Measurements from ENCODE around the gene BRAF.
"Not testable (repeated sequence)": the region's sequence is repeated elsewhere in the genome, so short reads cannot be mapped to it uniquely, and the experiment has no call there.

BRAF gene

DNA sequence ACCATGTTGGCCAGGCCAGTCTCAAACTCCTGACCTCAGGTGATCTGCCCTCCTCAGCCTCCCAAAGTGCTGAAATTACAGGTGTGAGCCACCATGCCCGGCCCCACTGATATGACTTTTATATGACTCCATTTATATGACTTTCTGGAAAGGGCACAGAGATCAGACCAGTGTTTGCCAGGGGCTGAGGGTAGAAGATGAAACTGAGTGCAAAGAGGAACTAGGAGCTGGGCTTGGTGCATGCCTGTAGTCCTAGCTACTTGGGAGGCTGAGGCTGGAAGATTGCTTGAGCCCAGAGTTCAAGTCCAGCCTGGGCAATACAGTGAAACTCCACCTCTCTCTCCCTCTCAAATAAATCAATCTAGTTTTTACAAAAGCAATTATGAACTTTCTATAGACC lies 7.5 kb downstream of the BRAF start:
- no peak for DNase-seq

DNA sequence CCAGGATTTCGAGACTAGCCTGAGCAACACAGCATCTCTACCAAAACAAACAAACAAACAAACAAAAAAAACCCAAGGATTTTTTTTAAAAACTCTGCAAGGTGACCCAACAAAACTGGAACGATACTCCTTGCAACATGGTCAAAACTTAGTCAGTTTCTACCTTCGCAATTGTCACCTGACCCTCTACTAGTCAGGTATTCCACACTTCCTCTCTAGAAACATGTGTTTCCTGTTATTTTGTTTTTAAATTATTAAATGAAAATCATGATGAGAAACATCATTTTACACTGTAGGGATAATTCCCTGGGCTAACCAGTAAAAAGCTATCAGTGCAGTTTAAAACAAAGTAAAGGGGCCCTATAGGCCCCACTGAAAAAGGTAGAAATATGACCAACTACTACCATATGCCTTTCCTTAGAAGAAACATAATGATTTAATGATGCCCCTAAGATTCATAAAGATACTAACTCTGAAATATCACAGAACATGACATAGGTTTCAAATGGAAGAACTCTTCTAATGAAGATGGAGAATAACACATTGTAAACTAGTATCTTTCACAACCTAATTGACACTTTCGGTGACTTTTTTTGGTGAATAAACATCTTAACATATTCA lies 8.7 kb downstream of the BRAF start:
- no peak for DNase-seq

DNA sequence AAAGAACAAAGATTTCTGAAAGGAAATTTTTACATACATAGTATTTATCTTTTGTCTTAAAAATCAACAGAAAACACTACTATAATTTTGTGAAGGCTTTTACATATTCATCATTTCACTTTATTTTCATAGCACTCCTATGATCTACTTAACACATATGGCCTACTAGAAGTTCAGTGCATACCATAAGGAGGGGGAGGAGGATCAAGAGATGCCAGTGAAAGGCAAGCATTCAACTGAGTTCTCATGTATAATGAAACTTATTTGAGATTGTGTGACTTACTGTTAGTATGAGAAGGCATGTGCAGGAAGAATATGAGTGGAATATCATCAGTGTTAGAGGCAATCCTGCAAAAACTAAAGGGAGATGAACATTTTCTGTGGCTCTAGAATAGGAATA lies 10.6 kb downstream of the BRAF start:
- no peak for DNase-seq

DNA sequence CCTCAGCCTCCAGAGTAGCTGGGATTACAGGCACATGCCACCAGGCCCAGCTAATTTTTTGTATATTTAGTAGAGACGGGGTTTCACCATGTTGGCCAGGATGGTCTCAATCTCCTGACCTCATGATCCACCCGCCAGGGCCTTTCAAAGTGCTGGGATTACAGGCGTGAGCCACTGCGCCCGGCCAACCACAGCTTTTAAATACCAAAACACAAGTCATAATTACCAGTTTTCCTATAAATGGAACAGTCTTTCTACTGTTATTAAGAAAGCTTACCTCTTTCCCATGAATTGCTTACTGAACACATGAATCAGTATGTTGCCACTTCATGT lies 11.2 kb downstream of the BRAF start:
- DNase-seq: not testable (repeated sequence)

DNA sequence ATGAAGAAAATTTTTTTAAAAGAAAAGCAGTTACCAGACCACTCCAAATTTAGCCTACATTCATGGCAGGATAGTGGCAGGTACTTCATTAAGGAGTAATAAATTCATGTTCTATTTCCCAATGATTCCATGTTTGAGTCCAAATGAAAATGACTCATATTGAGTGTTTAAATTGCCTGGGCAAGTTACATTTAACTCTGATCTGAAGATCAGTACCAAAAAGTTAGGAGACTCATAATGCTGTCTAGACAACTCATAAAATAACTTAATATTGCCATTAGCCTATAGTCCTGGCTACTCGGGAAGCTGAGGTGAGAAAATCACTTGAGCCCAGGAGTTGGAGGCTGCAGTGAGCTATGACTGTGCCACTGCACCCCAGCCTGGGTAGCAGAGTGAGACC lies 13.0 kb downstream of the BRAF start:
- no peak for DNase-seq

DNA sequence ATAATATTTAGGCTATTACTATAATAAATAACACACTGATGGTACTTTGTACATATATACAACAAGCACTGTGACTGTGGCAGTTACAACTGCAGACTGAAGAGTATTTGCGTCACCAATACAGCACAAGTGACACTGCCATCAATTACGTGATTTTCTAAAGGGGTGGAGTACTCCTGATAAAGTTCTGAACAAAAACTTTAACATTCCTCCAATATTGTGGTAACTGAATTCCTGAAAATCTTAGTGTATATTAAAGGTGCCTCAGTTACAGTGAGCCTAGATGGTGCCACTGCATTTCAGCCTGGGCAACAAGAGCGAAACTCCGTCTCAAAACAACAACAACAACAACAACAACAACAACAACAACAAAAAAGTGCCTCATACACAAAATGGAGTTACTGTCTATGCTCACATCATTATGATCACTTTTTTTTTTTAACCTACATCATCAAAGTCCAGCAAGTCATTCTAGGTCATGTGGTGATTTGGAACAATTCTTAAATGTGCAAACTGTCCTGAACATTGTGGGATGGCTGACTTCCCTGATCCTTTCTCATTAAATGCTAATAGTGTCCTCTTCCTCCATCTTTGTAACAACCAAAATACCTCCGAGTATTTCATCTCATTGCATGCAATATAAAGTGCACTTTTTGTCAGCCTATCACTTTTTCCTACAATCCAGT lies 15.1 kb downstream of the BRAF start:
- no peak for DNase-seq

DNA sequence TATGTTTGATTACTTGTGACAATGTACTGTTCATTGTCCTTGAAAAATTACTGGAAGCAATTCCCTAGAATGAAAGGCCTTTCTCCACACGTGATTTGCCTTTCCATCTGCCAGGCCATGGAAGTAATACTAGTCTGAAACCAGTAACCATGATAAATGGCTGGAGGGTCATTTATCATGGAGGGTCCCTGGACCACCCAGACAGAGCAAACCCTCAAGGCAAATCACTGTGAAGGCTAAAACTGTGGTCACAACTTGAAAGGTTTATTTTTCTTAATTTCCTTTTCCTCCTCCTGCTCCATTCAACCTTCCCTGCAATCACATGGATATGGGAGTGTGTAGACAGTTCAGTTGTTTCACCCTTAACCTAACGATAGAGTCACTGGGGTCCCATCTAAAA lies 16.4 kb downstream of the BRAF start:
- DNase-seq: no peak

DNA sequence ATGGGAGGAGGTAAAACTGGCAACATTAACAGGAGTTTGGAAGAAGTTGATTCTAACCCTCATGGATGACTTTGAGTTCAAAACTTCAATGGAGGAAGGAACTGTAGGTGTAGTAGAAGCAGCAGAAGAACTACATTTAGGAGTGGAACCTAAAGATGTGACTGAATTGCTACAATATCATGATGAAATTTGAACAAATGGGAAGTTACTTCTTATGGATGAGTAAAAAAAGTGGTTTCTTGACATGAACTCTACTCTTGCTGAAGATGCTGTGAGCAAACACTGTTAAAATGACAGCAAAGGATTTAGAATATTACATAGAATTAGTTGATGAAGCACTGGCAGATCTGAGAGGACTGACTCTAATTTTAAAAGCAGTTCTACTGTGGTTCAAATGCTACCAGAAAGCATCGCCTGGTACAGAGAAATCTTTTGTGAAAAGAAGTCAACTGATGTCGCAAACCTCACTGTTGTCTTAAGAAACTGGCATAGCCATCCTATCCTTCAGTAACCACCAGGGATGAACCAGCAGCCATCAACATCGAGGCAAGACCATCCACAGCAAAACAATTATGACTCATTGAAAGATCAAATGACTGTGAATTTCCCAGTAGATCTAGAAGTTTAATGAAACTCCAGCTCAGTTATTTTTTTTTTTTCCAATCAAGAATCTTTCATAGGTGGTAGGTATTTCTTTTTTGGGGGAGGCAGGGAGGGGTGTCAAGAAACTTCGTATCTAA lies 20.8 kb downstream of the BRAF start:
- no peak for DNase-seq

DNA sequence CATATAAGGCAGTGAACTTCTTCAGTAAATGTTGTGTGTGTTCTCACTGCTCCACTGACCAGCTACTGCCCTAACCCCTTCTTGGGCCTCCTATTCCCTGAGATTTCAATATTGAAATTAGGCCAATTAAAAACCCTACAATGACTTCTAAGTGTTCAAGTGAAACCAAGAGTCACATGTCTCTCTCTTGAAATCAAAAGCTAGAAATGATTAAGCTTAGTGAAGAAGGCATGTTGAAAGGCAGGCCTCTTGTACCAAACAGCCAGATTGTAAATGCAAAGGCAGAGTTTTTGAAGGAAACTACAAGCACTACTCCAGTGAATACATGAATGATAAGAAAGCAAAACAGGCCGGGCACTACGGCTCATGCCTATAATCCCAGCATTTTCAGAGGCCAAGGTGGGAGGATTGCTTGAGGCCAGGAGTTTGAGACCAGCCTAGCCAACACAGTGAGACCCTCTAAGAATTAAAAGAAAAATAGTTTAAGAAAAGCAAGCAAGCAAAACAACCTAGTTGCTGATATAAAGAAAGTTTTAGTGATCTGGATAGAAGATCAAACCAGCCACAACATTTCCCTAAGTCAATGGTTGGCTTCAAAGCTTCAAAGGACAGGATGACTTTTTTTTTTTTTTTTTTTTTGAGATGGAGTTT lies 22.3 kb downstream of the BRAF start:
- DNase-seq: no peak

DNA sequence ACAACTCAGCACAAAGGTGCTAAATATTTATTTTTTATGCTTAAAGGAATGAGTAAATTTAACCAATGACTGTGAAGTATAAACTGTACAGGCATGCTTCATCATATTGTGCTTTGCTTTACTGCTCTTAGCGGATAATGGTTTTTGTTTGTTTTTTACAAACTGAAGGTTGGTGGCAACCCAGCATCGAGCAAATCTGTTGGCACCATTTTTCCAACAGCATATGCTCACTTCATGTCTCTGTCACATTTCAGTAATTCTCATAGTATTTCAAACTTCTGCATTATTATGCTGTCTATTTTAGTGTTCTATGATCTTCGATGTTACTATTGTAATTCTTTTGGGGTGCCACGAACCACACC lies 22.8 kb downstream of the BRAF start:
- DNase-seq: no peak

DNA sequence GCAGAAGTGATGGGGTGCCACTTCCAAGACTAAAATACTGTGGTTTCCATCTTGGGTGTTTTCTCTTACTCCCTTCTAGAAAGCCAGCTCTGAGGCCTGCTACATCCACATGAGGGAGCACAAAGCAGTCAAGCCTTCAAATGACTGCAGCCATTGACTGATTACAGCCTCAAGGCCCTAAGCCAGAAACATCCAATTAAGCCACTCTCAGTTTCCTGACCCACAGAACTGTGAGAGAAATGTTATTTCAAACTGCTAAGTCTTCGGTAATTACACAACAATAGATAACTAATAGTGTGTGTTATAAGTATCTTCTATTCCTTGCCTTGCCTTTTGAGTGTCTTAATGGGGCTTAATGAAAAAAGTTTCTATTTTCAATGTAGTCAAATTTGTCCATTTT lies 24.8 kb downstream of the BRAF start:
- no peak for DNase-seq

DNA sequence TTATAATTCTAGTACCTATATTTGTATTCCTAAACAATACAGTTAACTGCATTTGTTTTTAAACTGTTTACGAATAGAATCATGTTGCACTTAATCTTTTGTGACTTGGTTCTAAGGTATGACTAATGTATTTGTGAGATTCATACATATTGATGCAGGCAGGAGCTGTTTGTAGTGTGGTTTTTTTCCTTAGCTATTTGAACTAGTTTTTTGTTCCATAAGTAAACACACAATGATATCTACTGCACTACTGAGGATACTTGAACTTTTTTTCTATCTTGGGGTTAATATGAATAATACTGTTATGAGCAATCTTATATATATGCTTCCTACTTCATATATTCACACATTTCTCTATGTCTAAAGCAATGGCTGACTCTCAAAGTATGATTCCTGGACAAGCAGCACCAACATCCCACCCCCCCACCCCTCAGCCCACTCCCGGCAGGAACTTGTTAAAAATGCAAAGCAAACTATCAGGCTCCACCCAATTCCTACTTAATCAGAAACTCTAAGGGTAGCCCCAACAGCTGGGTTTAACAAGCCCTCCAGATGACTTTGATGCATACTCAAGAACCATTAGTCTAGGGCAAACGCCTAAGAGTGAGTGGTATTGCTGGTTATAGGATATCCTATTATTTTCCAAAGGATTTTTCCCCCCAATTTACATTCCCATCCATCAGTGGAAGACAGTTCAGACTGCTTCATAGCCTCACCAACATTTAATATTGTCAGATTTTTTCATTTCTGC lies 25.8 kb downstream of the BRAF start:
- DNase-seq: no peak

DNA sequence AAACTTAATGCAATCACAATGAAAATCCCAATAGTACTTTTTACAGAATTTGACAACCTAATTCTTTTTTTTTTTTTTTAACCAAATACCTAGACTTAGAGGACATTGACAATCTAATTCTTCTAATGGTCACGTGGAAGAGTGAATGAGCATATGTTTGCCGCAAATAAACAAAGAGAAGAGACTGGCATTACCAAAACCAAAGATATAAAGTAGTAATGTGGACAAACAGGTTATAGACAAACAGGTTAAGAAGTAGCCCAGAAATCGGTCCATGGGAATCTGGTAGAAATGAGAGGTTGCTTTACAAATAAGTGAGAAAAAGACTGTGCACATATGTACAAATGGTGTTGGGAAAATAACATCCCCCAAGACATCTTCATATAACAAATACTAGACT lies 27.7 kb downstream of the BRAF start:
- DNase-seq: no peak

DNA sequence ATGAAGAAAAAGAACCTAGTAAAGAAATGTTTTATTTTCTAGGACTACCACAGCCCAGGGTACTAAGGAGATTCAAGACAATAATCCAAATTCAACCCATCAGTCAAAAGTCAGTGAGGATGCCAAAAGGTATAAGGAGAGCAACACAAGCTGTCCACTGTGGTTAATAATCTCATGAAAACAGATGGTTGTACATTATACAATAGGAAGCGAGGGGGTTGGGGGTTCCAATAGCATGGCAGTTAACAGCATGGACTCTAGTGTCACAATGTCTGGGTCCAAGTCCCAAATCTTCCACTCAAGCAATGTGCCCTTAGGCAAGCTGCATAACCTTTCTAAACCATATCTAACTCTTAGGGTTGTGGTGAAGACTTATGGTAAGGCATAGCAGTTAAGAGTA lies 35.1 kb downstream of the BRAF start:
- no peak for DNase-seq

DNA sequence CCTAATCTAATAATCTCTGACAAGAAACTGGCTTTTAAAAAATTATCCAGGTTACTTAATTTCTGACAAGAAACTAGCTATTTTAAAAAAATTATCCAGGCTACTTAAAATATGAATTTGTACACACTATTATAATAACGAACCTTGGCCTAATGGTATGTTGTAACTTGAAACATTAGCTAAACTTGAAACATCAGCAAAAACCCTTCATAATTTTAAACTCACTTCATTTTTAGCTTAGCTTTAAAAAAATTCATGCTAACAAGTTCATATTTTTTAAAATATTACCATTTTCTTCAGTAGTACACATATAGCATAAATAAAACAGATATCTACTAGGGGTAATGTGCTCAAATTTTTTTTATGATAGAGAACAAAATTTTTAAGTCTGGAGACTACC lies 35.6 kb downstream of the BRAF start:
- DNase-seq: no peak

DNA sequence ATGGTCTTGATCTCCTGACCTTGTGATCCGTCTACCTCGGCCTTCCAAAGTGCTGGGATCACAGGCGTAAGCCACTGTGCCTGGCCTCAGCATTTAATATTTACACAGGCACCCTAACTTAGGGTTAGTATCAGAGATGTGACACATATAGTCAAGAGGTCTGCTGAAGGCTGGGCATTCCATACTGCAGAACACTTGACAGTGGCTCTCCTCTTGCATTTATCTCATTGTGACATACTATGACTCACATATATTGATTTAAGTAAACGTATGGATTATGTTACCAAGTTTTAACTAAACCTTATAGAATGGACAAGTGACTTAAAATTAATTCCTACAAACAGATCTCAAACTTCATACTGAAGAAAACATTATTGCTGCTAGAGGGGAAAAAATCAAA lies 36.6 kb downstream of the BRAF start:
- no peak for DNase-seq

DNA sequence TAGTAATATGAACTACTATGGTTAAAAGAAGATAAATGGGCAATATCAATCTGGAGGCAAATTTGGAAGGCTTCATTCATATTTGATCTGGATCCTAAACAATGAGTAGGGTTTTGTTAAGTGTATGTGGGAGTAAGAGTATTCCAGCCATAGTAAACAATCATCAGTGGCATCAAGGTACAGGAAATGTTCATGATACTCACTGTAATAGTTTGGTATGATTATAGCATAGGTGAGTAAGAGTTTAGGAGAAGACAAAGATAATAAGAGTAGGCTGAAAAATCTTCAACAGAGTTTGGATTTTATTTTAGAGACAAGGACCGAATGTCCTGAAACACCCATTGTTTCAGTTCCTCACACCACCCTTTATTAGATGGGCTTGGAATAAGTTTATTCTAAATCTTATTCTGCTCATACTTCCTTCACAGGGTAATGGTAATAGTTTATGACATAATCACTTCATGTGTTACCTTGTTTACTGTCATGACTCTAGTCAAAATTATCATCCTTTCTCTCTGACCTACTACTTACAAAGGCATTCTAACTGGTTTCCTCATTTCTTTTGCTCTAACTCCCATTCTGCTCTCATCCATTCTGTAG lies 38.9 kb downstream of the BRAF start:
- no peak for DNase-seq

DNA sequence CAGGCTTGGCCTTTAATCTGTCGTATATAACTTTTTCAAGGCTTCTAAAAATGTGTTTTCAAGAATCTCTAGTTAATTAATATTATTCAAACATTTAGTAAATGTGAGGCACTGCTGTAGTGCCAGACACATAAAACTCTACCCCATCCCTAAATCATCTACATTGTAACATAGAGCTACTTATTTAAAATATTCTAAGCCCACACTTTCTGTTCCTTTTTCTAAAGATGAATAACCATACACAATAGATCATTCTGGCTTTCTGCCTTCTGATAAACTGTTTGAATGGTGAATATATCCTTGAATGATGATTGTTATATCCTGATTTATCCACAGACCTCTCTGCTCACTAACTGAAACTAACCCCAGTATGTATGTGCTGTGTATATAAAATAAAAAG lies 41.4 kb downstream of the BRAF start:
- DNase-seq: no peak

DNA sequence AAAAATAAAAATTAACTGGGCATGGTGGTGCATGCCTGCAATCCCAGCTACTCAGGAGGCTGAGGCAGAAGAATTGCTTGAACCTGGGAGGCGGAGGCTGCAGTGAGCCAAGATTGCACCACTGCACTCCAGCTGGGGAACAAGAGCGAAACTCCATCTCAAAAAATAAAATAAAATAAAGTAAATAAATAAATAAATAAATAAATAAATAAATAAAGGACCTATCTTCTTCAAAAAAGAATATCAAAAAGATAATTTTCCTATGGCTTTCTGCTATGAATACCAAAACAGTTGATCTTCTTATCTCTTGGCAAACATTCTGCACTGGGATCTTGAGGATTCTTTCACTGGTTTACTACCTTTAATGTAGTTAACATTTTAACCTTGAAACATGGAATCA lies 41.9 kb downstream of the BRAF start:
- DNase-seq: not testable (repeated sequence)

DNA sequence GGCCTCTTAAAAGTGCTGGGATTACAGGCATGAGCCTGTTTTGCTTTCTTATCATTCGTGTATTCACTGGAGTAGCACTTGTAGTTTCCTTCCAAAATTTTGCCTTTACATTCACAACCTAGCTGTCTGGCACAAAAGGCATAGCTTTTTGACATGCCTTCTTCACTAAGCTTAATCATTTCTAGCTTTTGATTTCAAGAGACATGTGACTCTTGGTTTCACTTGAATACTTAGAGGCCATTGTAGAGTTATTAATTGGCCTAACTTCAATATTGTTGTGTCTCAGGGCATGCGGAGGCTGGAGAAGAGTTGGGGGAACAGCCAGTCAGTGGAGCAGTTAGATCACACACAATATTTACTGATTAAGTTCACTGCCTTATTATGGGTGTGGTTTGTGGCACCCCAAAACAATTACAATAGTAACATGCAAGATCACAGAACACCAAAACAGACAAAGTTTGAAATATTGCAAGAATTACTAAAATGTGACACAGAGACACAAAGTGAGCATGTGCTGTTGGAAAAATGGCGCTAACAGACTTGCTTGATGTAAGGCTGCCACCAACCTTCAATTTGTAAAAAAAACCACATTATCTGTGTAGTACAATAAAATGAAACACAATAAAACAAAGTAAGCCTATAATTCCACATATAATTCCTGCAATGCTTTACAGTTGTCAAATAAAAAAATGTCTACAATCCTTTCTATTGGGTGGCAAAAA lies 43.1 kb downstream of the BRAF start:
- no peak for DNase-seq

DNA sequence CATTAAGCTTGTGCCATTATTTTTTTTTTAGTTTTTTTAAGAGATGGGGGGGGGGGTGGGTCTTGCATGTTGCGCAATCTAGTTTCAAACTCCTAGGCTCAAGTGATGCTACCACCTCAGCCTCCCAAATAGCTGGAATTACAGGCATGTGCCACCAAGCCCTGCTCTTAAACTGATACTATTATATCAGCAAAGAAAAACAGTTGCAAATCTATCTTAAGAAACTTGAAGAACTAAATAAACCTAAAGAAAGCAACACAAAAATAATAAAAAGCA lies 47.5 kb downstream of the BRAF start:
- DNase-seq: no peak

DNA sequence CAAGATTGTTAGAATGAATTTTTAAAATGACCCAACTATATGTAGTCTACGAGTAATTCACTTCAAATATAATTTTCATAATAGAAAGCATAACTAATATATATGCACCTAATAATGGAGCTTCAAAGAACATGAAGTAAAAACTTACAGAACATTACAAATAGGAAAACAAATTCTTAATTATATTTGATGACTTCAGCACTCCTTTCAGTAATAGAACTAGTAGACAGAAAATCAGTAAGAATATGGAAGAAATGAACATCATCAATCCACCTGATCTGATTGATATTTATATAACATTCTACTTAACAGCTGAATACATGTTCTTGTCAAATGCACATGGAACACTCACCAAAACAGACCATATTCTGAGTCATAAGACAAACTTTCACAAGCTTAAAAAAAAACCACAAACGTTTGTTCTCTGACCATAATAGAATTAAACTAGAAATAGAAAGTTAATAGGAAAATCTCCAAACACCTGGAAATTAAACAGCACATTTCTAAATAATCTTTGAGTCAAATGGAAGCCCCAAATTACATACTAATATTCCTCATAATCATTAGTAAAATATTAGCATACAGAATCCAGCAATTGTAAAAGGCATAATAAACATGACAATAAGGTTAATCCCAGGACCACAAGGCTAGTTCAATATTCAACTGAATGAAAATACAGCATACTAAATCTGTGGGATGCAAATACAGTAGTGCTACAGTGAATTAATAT lies 48.0 kb downstream of the BRAF start:
- DNase-seq: peak; percentile 25
